Neuronal stem cell (in vitro differentiated cells): ENCODE measurements around the gene WDR5.

Experiments
- DNase-seq: peaks from one replicate; pipeline ENCODE4 v3.0.0-alpha.2; 2013; ENCODE audit warnings: low spot score
- H2AFZ ChIP-seq: one replicate; pipeline ENCODE4 v1.6.1; 2013; ENCODE audit warnings: mild to moderate bottlenecking, low read length, inconsistent platforms
- H2AK5ac ChIP-seq: 2 replicates; pipeline ENCODE4 v1.6.1; 2013; ENCODE audit warnings: low read depth, mild to moderate bottlenecking, inconsistent platforms, low read length, moderate library complexity, mixed read lengths
- H2BK120ac ChIP-seq: 2 replicates; pipeline ENCODE4 v1.6.1; 2013; ENCODE audit warnings: low read depth, mild to moderate bottlenecking, inconsistent platforms, low read length, moderate library complexity, mixed read lengths
- H2BK12ac ChIP-seq: one replicate; pipeline ENCODE4 v1.6.1; 2013; ENCODE audit warnings: low read length, inconsistent platforms
- H2BK15ac ChIP-seq: 2 replicates; pipeline ENCODE4 v1.6.1; 2013; ENCODE audit warnings: mild to moderate bottlenecking, low read length, inconsistent platforms, mixed read lengths
- H2BK5ac ChIP-seq: one replicate; pipeline ENCODE4 v1.6.1; 2013; ENCODE audit warnings: inconsistent platforms, mild to moderate bottlenecking, low read length, moderate library complexity
- H3K14ac ChIP-seq: one replicate; pipeline ENCODE4 v1.6.1; 2013; ENCODE audit warnings: low read length, inconsistent platforms
- H3K18ac ChIP-seq: 2 replicates; pipeline ENCODE4 v1.6.1; 2013; ENCODE audit warnings: low read length, inconsistent platforms
- H3K23ac ChIP-seq: 2 replicates; pipeline ENCODE4 v1.6.1; 2013; ENCODE audit warnings: low read depth, mild to moderate bottlenecking, mixed read lengths, low read length, inconsistent platforms; ENCODE audit not compliant: poor library complexity
- H3K27ac ChIP-seq: replicated peaks from 3 replicates; pipeline ENCODE4 v1.5.1; 2013; ENCODE audit warnings: low read length, inconsistent platforms
- H3K27me3 ChIP-seq, 3 experiments: 2 replicates each; pipeline ENCODE4 v1.6.1; 2013; ENCODE audit warnings: low read length in 3 of 3, mild to moderate bottlenecking in 2 of 3, inconsistent platforms in 1 of 3, low read depth in 1 of 3, mixed read lengths in 1 of 3, moderate library complexity in 1 of 3; ENCODE audit not compliant: control insufficient read depth in 3 of 3, insufficient read depth in 3 of 3
- H3K36me3 ChIP-seq, 2 donors: replicated peaks in 1 of 2; 2 replicates each; pipeline ENCODE4 v1.6.1; 2013; ENCODE audit warnings: low read length in 2 of 2; ENCODE audit not compliant: control insufficient read depth in 2 of 2, insufficient read depth in 2 of 2
- H3K4ac ChIP-seq: 2 replicates; pipeline ENCODE4 v1.6.1; 2013; ENCODE audit warnings: inconsistent platforms, mild to moderate bottlenecking, low read length, moderate library complexity
- H3K4me1 ChIP-seq, 2 donors: 1 replicate in 1 of 2; 2 replicates in 1 of 2; pipeline ENCODE4 v1.6.1; 2013; ENCODE audit warnings: low read length in 2 of 2, low read depth in 1 of 2; ENCODE audit not compliant: control insufficient read depth in 2 of 2, insufficient read depth in 1 of 2
- H3K4me2 ChIP-seq: one replicate; pipeline ENCODE4 v1.6.1; 2013; ENCODE audit warnings: mild to moderate bottlenecking, low read length, inconsistent platforms; ENCODE audit not compliant: insufficient read depth, poor library complexity, severe bottlenecking
- H3K4me3 ChIP-seq, 2 donors: 2 replicates each; pipeline ENCODE4 v1.5.1; 2013; ENCODE audit warnings: low read length in 2 of 2, mild to moderate bottlenecking in 2 of 2, inconsistent platforms in 1 of 2, moderate library complexity in 1 of 2
- H3K79me1 ChIP-seq: one replicate; pipeline ENCODE4 v1.6.1; 2013; ENCODE audit warnings: low read depth, mild to moderate bottlenecking, inconsistent platforms, low read length, moderate library complexity
- H3K9ac ChIP-seq: one replicate; pipeline ENCODE4 v1.6.1; 2013; ENCODE audit warnings: mild to moderate bottlenecking, low read depth, low read length, inconsistent platforms; ENCODE audit not compliant: poor library complexity
- H3K9me3 ChIP-seq, 2 donors: replicated peaks in 1 of 2; 2 replicates each; pipeline versions ENCODE3 to v1.6.1; 2013; ENCODE audit warnings: low read length in 2 of 2, mild to moderate bottlenecking in 2 of 2, inconsistent platforms in 1 of 2, low read depth in 1 of 2, mixed read lengths in 1 of 2, moderate library complexity in 1 of 2; ENCODE audit not compliant: control insufficient read depth in 2 of 2, insufficient read depth in 1 of 2
- H4K8ac ChIP-seq: one replicate; pipeline ENCODE4 v1.6.1; 2013; ENCODE audit warnings: low read depth, mild to moderate bottlenecking, inconsistent platforms, low read length, moderate library complexity
- H4K91ac ChIP-seq: one replicate; pipeline ENCODE4 v1.6.1; 2013; ENCODE audit warnings: low read length, low read depth, mild to moderate bottlenecking, inconsistent platforms; ENCODE audit not compliant: poor library complexity
- WGBS, 2 donors: extraction: QIAGEN DNeasy Blood & Tissue Kit; methylation state at CpG; one replicate each; pipeline ENCODE4 v1.1.7; 2013; ENCODE audit warnings: missing lambda C conversion rate in 2 of 2, mixed read lengths in 1 of 2; ENCODE audit not compliant: insufficient read length in 2 of 2, insufficient replicate concordance in 1 of 2; ENCODE audit errors: extremely low coverage in 2 of 2; 5-methylcytosine and 5-hydroxymethylcytosine counted together

WDR5 gene

GRCh38 chr9:134179918-134180785 is 44.3 kb downstream of the WDR5 start:
- peak overlapping the region; percentile 56 for H4K91ac ChIP-seq
- no peak overlapping the region for H3K4me3 ChIP-seq
- H3K18ac ChIP-seq = peak overlapping the region; percentile 65
- peaks cover 0 to 7% of the 10 kb centered on the region in 2 donors for H3K9me3 ChIP-seq
- no peak overlapping the region for H4K8ac ChIP-seq
- H2AFZ ChIP-seq = no peak overlapping the region
- peaks cover 7% of the 10 kb centered on the region for H3K79me1 ChIP-seq
- DNase-seq = no peak
- H2BK15ac ChIP-seq = peak overlapping the region; percentile 87
- peak overlapping the region; percentile 41 for H2BK12ac ChIP-seq
- peaks cover 0 to 51% (median 5%) of the 10 kb centered on the region in 3 experiments for H3K27me3 ChIP-seq
- WGBS, 2 donors = no CpG with 5 or more reads among the region's 29 CpGs
- peak overlapping the region; percentile 56 for H3K14ac ChIP-seq
- no peak overlapping the region for H3K9ac ChIP-seq
- peaks cover 0 to 14% of the 10 kb centered on the region in 2 donors for H3K4me1 ChIP-seq
- no peak overlapping the region for H3K4ac ChIP-seq
- H2AK5ac ChIP-seq = peak overlapping the region; percentile 82
- H2BK5ac ChIP-seq = peak overlapping the region; percentile 24
- H3K27ac ChIP-seq = no peak overlapping the region
- no peaks in the 10 kb centered on the region for H3K36me3 ChIP-seq
- no peak overlapping the region for H2BK120ac ChIP-seq
- no peak overlapping the region for H3K4me2 ChIP-seq
- H3K23ac ChIP-seq = peak overlapping the region; percentile 52

GRCh38 chr9:134180786-134181647 is 45.1 kb downstream of the WDR5 start:
- H3K9ac ChIP-seq = peak overlapping the region; percentile 72
- H4K91ac ChIP-seq = peak overlapping the region; percentile 64
- H3K36me3 ChIP-seq = no peaks in the 10 kb centered on the region
- peaks cover 0 to 46% (median 5%) of the 10 kb centered on the region in 3 experiments for H3K27me3 ChIP-seq
- no CpG with 5 or more reads among the region's 20 CpGs for WGBS, 2 donors
- H4K8ac ChIP-seq = no peak overlapping the region
- peak overlapping the region; percentile 91 for H2AK5ac ChIP-seq
- H2BK120ac ChIP-seq = no peak overlapping the region
- H3K4ac ChIP-seq = no peak overlapping the region
- H3K18ac ChIP-seq = peak overlapping the region; percentile 65
- no peak overlapping the region for H3K4me2 ChIP-seq
- peak overlapping the region; percentile 24 for H2BK5ac ChIP-seq
- H3K4me3 ChIP-seq = peak overlapping the region in 1 of 2 donors; percentile 9
- H2BK15ac ChIP-seq = peak overlapping the region; percentile 87
- peak overlapping the region; percentile 56 for H3K14ac ChIP-seq
- peaks cover 0 to 7% of the 10 kb centered on the region in 2 donors for H3K9me3 ChIP-seq
- H3K27ac ChIP-seq = no peak overlapping the region
- peak overlapping the region; percentile 52 for H3K23ac ChIP-seq
- peaks cover 0 to 8% of the 10 kb centered on the region in 2 donors for H3K4me1 ChIP-seq
- H3K79me1 ChIP-seq = peaks cover 7% of the 10 kb centered on the region
- H2AFZ ChIP-seq = no peak overlapping the region
- peak overlapping the region; percentile 41 for H2BK12ac ChIP-seq
- no peak for DNase-seq

GRCh38 chr9:134181648-134182034 is 45.8 kb downstream of the WDR5 start:
- Histone ChIP-seq H3K36me3 (no peaks in the 10 kb centered on the region), H3K9me3 (peaks cover 0 to 7% of the 10 kb centered on the region in 2 donors), H2BK15ac (peak overlapping the region; percentile 87), H2BK5ac (no peak overlapping the region), H4K91ac (no peak overlapping the region), H2AK5ac (peak overlapping the region; percentile 91), H3K4me2 (no peak overlapping the region), H2BK120ac (no peak overlapping the region), H3K79me1 (peaks cover 7% of the 10 kb centered on the region), H3K18ac (peak overlapping the region; percentile 65), H4K8ac (no peak overlapping the region), H3K27ac (no peak overlapping the region), H3K23ac (no peak overlapping the region), H3K9ac (peak overlapping the region; percentile 72), H3K27me3 (peaks cover 0 to 41% (median 5%) of the 10 kb centered on the region in 3 experiments), H3K4me3 (peak overlapping the region in 1 of 2 donors; percentile 9), H2AFZ (no peak overlapping the region), H3K4me1 (peaks cover 0 to 5% of the 10 kb centered on the region in 2 donors), H3K4ac (no peak overlapping the region), H3K14ac (peak overlapping the region; percentile 47), H2BK12ac (peak overlapping the region; percentile 6)
- WGBS, 2 donors = no CpG with 5 or more reads among the region's 8 CpGs
- no peak for DNase-seq
